Caco-2 (cell line): ENCODE data around the gene SNX25. TPM values are rescaled to one million over a fixed set of nuclear protein-coding genes. Genes with fewer than 3 reads are reported as not detected.

ENCODE experiments used
- BruUV-seq: library from RNA; stranded (reverse); fragments of 400-500 nt; replicated peaks from 2 replicates; lab custom pipeline; 2021; lab: Mats Ljungman, UMichigan
- CTCF ChIA-PET: fragments of 300-600 bp; sonication (Branson Sonifier 250); formaldehyde crosslinking; loops from one replicate; lab custom pipeline; 2022; ENCODE audit warnings: antibody characterized with exemption; lab: Charles Lee
- POLR2A ChIA-PET: fragments of 300-600 bp; sonication (Branson Sonifier 250); formaldehyde crosslinking; loops from one replicate; lab custom pipeline; 2022; ENCODE audit warnings: antibody characterized with exemption; lab: Charles Lee
- DNase-seq, 2 experiments: peaks; one replicate each; pipeline versions ENCODE4 v3.0.0 to v3.0.0-alpha.2; 2020 to 2022
- H3K27me3 ChIP-seq: replicated peaks from 2 replicates; pipeline ENCODE4 v1.6.0; 2011; ENCODE audit warnings: low read length; ENCODE audit not compliant: control insufficient read depth, insufficient read depth
- H3K36me3 ChIP-seq: 2 replicates; pipeline ENCODE4 v1.5.1; 2011; ENCODE audit warnings: low read length; ENCODE audit not compliant: control insufficient read depth, insufficient read depth
- H3K4me1 ChIP-seq: fragments of 250-450 bp; sonication (Bioruptor Pico); 2 replicates; pipeline ENCODE4 v1.5.1; 2020; ENCODE audit warnings: mild to moderate bottlenecking
- H3K4me3 ChIP-seq: 2 replicates; pipeline ENCODE4 v1.5.1; 2011; ENCODE audit warnings: low read depth, mild to moderate bottlenecking, control low read depth, low read length
- H3K9me3 ChIP-seq: fragments of 250-450 bp; sonication (Bioruptor Pico); 2 replicates; pipeline ENCODE4 v1.5.1; 2020; ENCODE audit warnings: mild to moderate bottlenecking, moderate library complexity
- H3K27ac Mint-ChIP-seq: one replicate; pipeline ENCODE4 v1.8.0; 2022; ENCODE audit warnings: mixed read lengths; ENCODE audit not compliant: unreplicated experiment
- H3K27me3 Mint-ChIP-seq: one replicate; pipeline ENCODE4 v1.8.0; 2022; ENCODE audit warnings: mixed read lengths; ENCODE audit not compliant: insufficient read depth, unreplicated experiment
- H3K36me3 Mint-ChIP-seq: one replicate; pipeline ENCODE4 v1.8.0; 2022; ENCODE audit warnings: mild to moderate bottlenecking, mixed read lengths; ENCODE audit not compliant: insufficient read depth, unreplicated experiment
- H3K4me1 Mint-ChIP-seq: one replicate; pipeline ENCODE4 v1.8.0; 2022; ENCODE audit warnings: low read depth, mixed read lengths; ENCODE audit not compliant: unreplicated experiment
- H3K4me3 Mint-ChIP-seq: one replicate; pipeline ENCODE4 v1.8.0; 2022; ENCODE audit warnings: mild to moderate bottlenecking, moderate library complexity, mixed read lengths; ENCODE audit not compliant: unreplicated experiment
- H3K9me3 Mint-ChIP-seq: one replicate; pipeline ENCODE4 v1.8.0; 2022; ENCODE audit warnings: mixed read lengths; ENCODE audit not compliant: unreplicated experiment
- CTCF ChIP-seq, 2 experiments: fragments of 200-600 bp in 1 of 2; IDR thresholded peaks; 1 replicate in 1 of 2; 2 replicates in 1 of 2; pipeline versions ENCODE4 v1.5.1 to v1.8.0; 2011 to 2022; ENCODE audit warnings: antibody characterized with exemption in 1 of 2, control low read depth in 1 of 2, inconsistent platforms in 1 of 2, low read depth in 1 of 2, low read length in 1 of 2, mild to moderate bottlenecking in 1 of 2, moderate library complexity in 1 of 2; ENCODE audit not compliant: insufficient read depth in 1 of 2, severe bottlenecking in 1 of 2, unreplicated experiment in 1 of 2
- intact Hi-C: fragments of 100-400 bp; cut with micrococcal nuclease; formaldehyde crosslinking; loops from one replicate; pipeline ENCODE4 v1.10.0; 2022; ENCODE audit not compliant: unreplicated experiment
- total RNA-seq: library from RNA; stranded (reverse); gene quantifications from 2 replicates; pipeline ENCODE4 v1.2.3, GENCODE V29; 2022

Gene SNX25
- total RNA-seq, 1 experiment from 2014 or later = 9.3 TPM

GRCh38 chr4:185408432-185408831 is 199.0 kb downstream of the SNX25 start:
- Histone ChIP-seq H3K27me3 (no peaks in the 10 kb centered on the region), H3K4me1 (no peaks in the 10 kb centered on the region), H3K36me3 (no peaks in the 10 kb centered on the region), H3K4me3 (no peak overlapping the region), H3K9me3 (no peaks in the 10 kb centered on the region)
- Mint-ChIP-seq H3K27ac (no peak overlapping the region), H3K27me3 (no peaks in the 10 kb centered on the region), H3K4me1 (no peaks in the 10 kb centered on the region), H3K9me3 (peaks cover 9% of the 10 kb centered on the region), H3K4me3 (no peak overlapping the region), H3K36me3 (peaks cover 5% of the 10 kb centered on the region)
- ChIA-PET CTCF (no interaction called here), POLR2A (no interaction called here)
- no TSS peak for BruUV-seq
- no peak for DNase-seq
- intact Hi-C loops = no loop called here
- TF ChIP-seq CTCF (IDR thresholded peaks at IDR 0.05; ENCODE audit: insufficient read depth in 1 of 2, low read depth in 1 of 2, low read length in 1 of 2, severe bottlenecking in 1 of 2, unreplicated experiment in 1 of 2) = no peak

- Mint-ChIP-seq H3K4me1 (no peaks in the 10 kb centered on the region), H3K9me3 (peaks cover 9% of the 10 kb centered on the region), H3K27ac (no peak overlapping the region), H3K36me3 (peaks cover 5% of the 10 kb centered on the region), H3K4me3 (no peak overlapping the region), H3K27me3 (no peaks in the 10 kb centered on the region)
- H3K36me3 ChIP-seq = no peaks in the 10 kb centered on the region
- no peaks in the 10 kb centered on the region for H3K27me3 ChIP-seq
- no peaks in the 10 kb centered on the region for H3K4me1 ChIP-seq
- intact Hi-C loops = no loop called here
- no peak overlapping the region for H3K4me3 ChIP-seq
- H3K9me3 ChIP-seq = no peaks in the 10 kb centered on the region
- no peak for TF ChIP-seq CTCF (IDR thresholded peaks at IDR 0.05; ENCODE audit: insufficient read depth in 1 of 2, low read depth in 1 of 2, low read length in 1 of 2, severe bottlenecking in 1 of 2, unreplicated experiment in 1 of 2)
- no peak for DNase-seq
- POLR2A ChIA-PET = no interaction called here
- CTCF ChIA-PET = no interaction called here
- BruUV-seq = no TSS peak
These were observed 202.5 kb downstream of the SNX25 start for GRCh38 chr4:185411849-185412248.

- H3K9me3 Mint-ChIP-seq = peaks cover 9% of the 10 kb centered on the region
- no peak for TF ChIP-seq CTCF (IDR thresholded peaks at IDR 0.05; ENCODE audit: insufficient read depth in 1 of 2, low read depth in 1 of 2, low read length in 1 of 2, severe bottlenecking in 1 of 2, unreplicated experiment in 1 of 2)
- peaks cover 5% of the 10 kb centered on the region for H3K36me3 Mint-ChIP-seq
- no peaks in the 10 kb centered on the region for H3K36me3 ChIP-seq
- H3K4me1 ChIP-seq = no peaks in the 10 kb centered on the region
- H3K27me3 ChIP-seq = no peaks in the 10 kb centered on the region
- H3K27me3 Mint-ChIP-seq = no peaks in the 10 kb centered on the region
- H3K4me1 Mint-ChIP-seq = no peaks in the 10 kb centered on the region
- H3K9me3 ChIP-seq = no peaks in the 10 kb centered on the region
- intact Hi-C loops = no loop called here
- no peak overlapping the region for H3K27ac Mint-ChIP-seq
- no TSS peak for BruUV-seq
- no peak overlapping the region for H3K4me3 ChIP-seq
- ChIA-PET CTCF (no interaction called here), POLR2A (no interaction called here)
- DNase-seq = no peak
- H3K4me3 Mint-ChIP-seq = no peak overlapping the region
These were observed 203.0 kb downstream of the SNX25 start for GRCh38 chr4:185412412-185412811.

Other genes with a start within 250 kb of the SNX25 start
- gene HELT, start 191.1 kb upstream of the SNX25 start, total RNA-seq = not detected in 2 replicates
- gene SLC25A4, start 66.3 kb upstream of the SNX25 start, total RNA-seq = 24.1 and 24.6 TPM in 2 replicates
- 18.0 and 20.3 TPM in 2 replicates for gene CFAP97, start 5.6 kb upstream of the SNX25 start, total RNA-seq
- gene LRP2BP, start 186.3 kb downstream of the SNX25 start, total RNA-seq = 0.20 and 0.46 TPM in 2 replicates
- gene ANKRD37, start 187.2 kb downstream of the SNX25 start, total RNA-seq = 2.4 and 3.6 TPM in 2 replicates
- gene UFSP2, start 216.4 kb downstream of the SNX25 start, total RNA-seq = 17.4 and 26.2 TPM in 2 replicates